GM12878 (cell line): ENCODE measurements around the gene PFKM.

Experiments
- CREB1 ChIP-seq: IDR thresholded peaks from 2 replicates; pipeline ENCODE4 v1.6.1; 2012; ENCODE audit warnings: low read depth, mild to moderate bottlenecking, inconsistent platforms
- EP300 ChIP-seq, 2 experiments: fragments of 150-350 bp in 1 of 2; IDR thresholded peaks; 2 replicates each; pipeline ENCODE4 v1.6.1; 2011 to 2012; ENCODE audit warnings: low read depth in 2 of 2, low read length in 2 of 2, borderline replicate concordance in 1 of 2, improper control_type of control experiment in 1 of 2, inconsistent platforms in 1 of 2; ENCODE audit not compliant: control insufficient read depth in 1 of 2
- EZH2 ChIP-seq: IDR thresholded peaks from 2 replicates; pipeline ENCODE4 v1.6.1; 2012; ENCODE audit warnings: low read depth, mild to moderate bottlenecking, control low read depth, inconsistent platforms, low read length, borderline replicate concordance; ENCODE audit not compliant: control insufficient read depth
- FOXM1 ChIP-seq: IDR thresholded peaks from 2 replicates; pipeline ENCODE4 v1.6.1; 2012; ENCODE audit warnings: low read depth, mild to moderate bottlenecking, inconsistent platforms, low read length, moderate library complexity
- NRF1 ChIP-seq: conservative IDR thresholded peaks from 2 replicates; pipeline ENCODE4 v1.6.1; 2011; ENCODE audit warnings: mild to moderate bottlenecking, low read depth, low read length, improper control_type of control experiment
- POLR2A ChIP-seq: IDR thresholded peaks from 2 replicates; pipeline ENCODE4 v1.6.1; 2011; ENCODE audit warnings: low read depth, mild to moderate bottlenecking, low read length
- SREBF2 ChIP-seq: IDR thresholded peaks from 2 replicates; pipeline ENCODE4 v1.6.1; 2012; ENCODE audit warnings: mild to moderate bottlenecking, low read length
- SUZ12 ChIP-seq: fragments of 200-600 bp; sonication (generic); IDR thresholded peaks from one replicate; pipeline ENCODE4 v1.6.1; 2018; ENCODE audit warnings: antibody characterized with exemption, mild to moderate bottlenecking; ENCODE audit not compliant: unreplicated experiment
- TAF1 ChIP-seq: IDR thresholded peaks from 2 replicates; pipeline ENCODE4 v1.6.1; 2011; ENCODE audit warnings: mild to moderate bottlenecking, low read depth, low read length, borderline replicate concordance
- TF ChIP-seq, protein P1 (sequence below), 3 experiments: IDR thresholded peaks in 2 of 3; conservative IDR thresholded peaks in 1 of 3; 2 replicates each; pipeline ENCODE4 v1.5.1; 2011; ENCODE audit warnings: low read depth in 3 of 3, low read length in 3 of 3, mild to moderate bottlenecking in 3 of 3, control low read depth in 2 of 3, moderate library complexity in 2 of 3, inconsistent platforms in 1 of 3, mixed read lengths in 1 of 3; ENCODE audit not compliant: control insufficient read depth in 2 of 3, insufficient read depth in 1 of 3; ENCODE audit errors: extremely low read depth in 1 of 3
- TF ChIP-seq, protein P2 (sequence below): IDR thresholded peaks from 2 replicates; pipeline ENCODE4 v1.6.1; 2012; ENCODE audit warnings: low read depth, low read length, improper control_type of control experiment

DNA sequence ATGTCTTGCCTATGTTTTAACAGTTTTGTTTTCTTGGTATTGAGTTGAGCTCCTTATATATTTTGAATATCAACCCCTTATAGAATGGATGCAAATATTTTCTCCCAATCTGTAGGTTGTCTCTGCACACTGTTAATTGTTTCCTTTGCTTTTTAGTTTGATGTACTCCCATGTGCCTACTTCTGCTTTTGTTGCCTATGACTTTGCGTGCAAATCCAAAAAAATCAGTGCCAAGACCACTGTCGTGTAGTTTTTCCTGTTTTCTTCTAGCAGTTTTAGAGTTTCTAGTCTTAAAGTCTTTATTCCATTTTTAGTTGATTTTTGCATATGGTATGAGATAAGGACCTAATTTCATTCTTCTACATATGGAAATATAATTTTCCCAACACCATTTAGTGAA lies 42.1 kb upstream of the PFKM start:
- TF ChIP-seq, protein P1, sequence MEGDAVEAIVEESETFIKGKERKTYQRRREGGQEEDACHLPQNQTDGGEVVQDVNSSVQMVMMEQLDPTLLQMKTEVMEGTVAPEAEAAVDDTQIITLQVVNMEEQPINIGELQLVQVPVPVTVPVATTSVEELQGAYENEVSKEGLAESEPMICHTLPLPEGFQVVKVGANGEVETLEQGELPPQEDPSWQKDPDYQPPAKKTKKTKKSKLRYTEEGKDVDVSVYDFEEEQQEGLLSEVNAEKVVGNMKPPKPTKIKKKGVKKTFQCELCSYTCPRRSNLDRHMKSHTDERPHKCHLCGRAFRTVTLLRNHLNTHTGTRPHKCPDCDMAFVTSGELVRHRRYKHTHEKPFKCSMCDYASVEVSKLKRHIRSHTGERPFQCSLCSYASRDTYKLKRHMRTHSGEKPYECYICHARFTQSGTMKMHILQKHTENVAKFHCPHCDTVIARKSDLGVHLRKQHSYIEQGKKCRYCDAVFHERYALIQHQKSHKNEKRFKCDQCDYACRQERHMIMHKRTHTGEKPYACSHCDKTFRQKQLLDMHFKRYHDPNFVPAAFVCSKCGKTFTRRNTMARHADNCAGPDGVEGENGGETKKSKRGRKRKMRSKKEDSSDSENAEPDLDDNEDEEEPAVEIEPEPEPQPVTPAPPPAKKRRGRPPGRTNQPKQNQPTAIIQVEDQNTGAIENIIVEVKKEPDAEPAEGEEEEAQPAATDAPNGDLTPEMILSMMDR (IDR thresholded peaks at IDR 0.05 in 2 of 3, conservative IDR thresholded peaks at IDR 0.05 in 1 of 3; ENCODE audit: control insufficient read depth in 2 of 3, extremely low read depth in 1 of 3, insufficient read depth in 1 of 3, low read depth in 3 of 3, low read length in 3 of 3), result no peak
- no peak for TF ChIP-seq EP300 (IDR thresholded peaks at IDR 0.05; ENCODE audit: borderline replicate concordance in 1 of 2, control insufficient read depth in 1 of 2, low read depth in 2 of 2, low read length in 2 of 2)
- TF ChIP-seq, protein P2, sequence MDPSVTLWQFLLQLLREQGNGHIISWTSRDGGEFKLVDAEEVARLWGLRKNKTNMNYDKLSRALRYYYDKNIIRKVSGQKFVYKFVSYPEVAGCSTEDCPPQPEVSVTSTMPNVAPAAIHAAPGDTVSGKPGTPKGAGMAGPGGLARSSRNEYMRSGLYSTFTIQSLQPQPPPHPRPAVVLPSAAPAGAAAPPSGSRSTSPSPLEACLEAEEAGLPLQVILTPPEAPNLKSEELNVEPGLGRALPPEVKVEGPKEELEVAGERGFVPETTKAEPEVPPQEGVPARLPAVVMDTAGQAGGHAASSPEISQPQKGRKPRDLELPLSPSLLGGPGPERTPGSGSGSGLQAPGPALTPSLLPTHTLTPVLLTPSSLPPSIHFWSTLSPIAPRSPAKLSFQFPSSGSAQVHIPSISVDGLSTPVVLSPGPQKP, result no peak
- no peak for TF ChIP-seq SREBF2
- no peak for TF ChIP-seq SUZ12
- no peak for TF ChIP-seq FOXM1
- no peak for TF ChIP-seq NRF1
- no peak for TF ChIP-seq EZH2
- no peak for TF ChIP-seq TAF1
- no peak for TF ChIP-seq POLR2A
- TF ChIP-seq CREB1, result no peak
